ENCODE data around the gene PHGDH.

Gene PHGDH

DNA sequence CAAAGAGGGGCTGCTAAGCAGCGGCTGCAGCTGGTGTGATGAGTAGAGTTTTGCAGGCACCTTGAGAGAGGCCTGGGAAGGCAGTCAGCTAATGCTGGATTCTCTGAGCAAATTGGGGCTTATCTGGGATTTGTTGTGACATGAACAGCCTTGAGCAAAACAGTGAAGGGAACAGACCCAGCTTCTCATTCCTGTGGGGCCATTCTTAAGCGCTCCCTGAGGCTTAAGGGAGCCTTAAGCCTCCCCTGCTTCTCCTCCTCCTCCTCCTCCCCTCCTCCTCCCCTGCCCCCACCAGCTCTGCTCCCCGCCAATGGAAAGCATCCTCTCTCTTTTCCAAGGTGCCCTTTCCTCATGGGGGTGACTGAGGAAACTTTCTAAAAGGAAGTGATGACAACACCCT lies 35.7 kb downstream of the PHGDH start:
- H3K4me3 ChIP-seq: no peak overlapping the region
- H3K27me3 ChIP-seq: no peaks in the 10 kb centered on the region
- no peak overlapping the region for H3K9ac ChIP-seq
- TF ChIP-seq Cebpa-rat (IDR thresholded peaks at IDR 0.05): no peak
- peak overlapping the region in 2 of 11 experiments; percentile 14 to 18; a peak in 2 of 22 replicates for H3K4me2 ChIP-seq
- H4K20me1 ChIP-seq: peaks cover 0 to 29% (median 14%) of the 10 kb centered on the region in 11 experiments; a peak in 14 of 22 replicates
- H3K9me3 ChIP-seq (replicated peaks in 1 of 11): no peaks in the 10 kb centered on the region
- peaks cover 0 to 9% (median 0%) of the 10 kb centered on the region in 10 experiments; a peak in 6 of 20 replicates for H3K4me1 ChIP-seq
- no peak overlapping the region for H3K27ac ChIP-seq
- H3K36me3 ChIP-seq: peaks cover 13 to 31% (median 27%) of the 10 kb centered on the region in 11 experiments

DNA sequence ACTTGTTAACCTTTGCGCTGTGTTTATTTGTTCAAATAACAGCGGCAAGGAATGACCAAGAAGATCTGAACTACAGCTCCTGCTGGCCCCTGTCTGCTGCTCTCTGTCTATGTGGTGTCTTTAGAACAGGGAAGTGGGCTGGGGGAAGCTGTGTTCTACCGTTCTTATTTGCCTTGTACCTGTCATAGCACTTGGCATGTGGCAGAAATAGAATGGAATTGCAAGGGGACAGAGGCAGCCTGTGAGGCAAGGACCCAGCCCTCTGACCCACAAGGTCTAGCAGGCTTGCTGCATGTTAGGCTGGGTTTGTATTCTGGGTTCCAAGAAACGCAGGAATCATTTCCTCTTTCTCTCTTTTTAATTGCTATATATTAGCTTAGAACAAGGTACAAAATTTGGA lies 36.3 kb downstream of the PHGDH start:
- Histone ChIP-seq H3K27ac (no peak overlapping the region), H3K36me3 (peaks cover 8 to 25% (median 21%) of the 10 kb centered on the region in 11 experiments; a peak in 18 of 22 replicates), H3K4me3 (no peak overlapping the region), H3K27me3 (no peaks in the 10 kb centered on the region), H3K9ac (no peak overlapping the region), H3K4me2 (peak overlapping the region in 2 of 11 experiments; percentile 14 to 18; a peak in 2 of 22 replicates), H3K4me1 (peaks cover 0 to 9% (median 0%) of the 10 kb centered on the region in 10 experiments; a peak in 6 of 20 replicates), H3K9me3 (replicated peaks in 1 of 11) (no peaks in the 10 kb centered on the region), H4K20me1 (peaks cover 0 to 23% (median 9%) of the 10 kb centered on the region in 11 experiments; a peak in 14 of 22 replicates)
- TF ChIP-seq Cebpa-rat (IDR thresholded peaks at IDR 0.05): no peak

DNA sequence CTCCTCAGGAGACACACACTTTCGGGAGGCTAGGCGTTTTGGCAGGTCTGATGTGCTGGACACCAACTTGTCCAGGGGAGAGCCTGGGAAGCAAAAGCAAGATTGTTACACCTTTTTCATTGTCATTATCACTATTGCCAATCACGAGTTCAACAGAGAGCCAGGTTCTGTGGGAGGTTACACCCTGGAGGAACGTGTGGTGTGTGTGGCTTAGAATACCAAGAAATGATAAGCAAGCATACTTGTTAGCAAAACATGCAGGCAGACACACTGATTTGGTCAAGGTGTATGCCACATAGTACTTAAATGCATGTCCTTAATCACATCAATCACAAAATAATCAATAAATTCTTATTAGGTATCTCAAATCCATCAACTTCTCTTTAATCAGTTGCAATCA lies 40.9 kb downstream of the PHGDH start:
- Histone ChIP-seq H3K27ac (no peak overlapping the region), H3K4me2 (no peak overlapping the region), H4K20me1 (no peaks in the 10 kb centered on the region; a peak in 1 of 22 replicates), H3K27me3 (no peaks in the 10 kb centered on the region), H3K9ac (no peak overlapping the region), H3K4me1 (peaks cover 0 to 8% (median 0%) of the 10 kb centered on the region in 10 experiments; a peak in 6 of 20 replicates), H3K36me3 (no peaks in the 10 kb centered on the region), H3K9me3 (replicated peaks in 1 of 11) (no peaks in the 10 kb centered on the region), H3K4me3 (no peak overlapping the region)
- TF ChIP-seq Cebpa-rat (IDR thresholded peaks at IDR 0.05): no peak

DNA sequence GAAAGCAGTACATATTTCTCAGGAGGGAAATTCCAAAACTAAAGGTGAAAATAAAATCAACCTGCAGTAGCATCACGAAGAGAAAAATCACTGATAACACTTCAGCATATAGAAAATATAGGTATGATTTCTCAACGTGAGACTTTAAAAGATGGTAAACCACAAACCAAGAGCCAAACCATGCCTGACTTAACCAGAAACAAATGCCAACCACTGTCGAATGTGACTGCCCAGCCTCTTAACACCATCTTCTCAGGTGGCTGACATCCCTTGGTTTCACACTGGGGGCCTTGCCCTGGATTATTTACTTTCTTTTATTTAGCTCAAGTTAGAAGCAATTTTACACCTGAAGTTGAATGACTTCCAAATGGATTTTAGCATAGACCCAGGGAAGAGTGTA lies 46.9 kb downstream of the PHGDH start:
- Histone ChIP-seq H3K27me3 (no peaks in the 10 kb centered on the region), H3K9ac (no peak overlapping the region), H3K4me1 (peaks cover 0 to 1% (median 0%) of the 10 kb centered on the region in 10 experiments; a peak in 4 of 20 replicates), H3K9me3 (replicated peaks in 1 of 11) (no peaks in the 10 kb centered on the region), H3K27ac (no peak overlapping the region), H4K20me1 (no peaks in the 10 kb centered on the region), H3K36me3 (no peaks in the 10 kb centered on the region), H3K4me3 (no peak overlapping the region), H3K4me2 (no peak overlapping the region)
- no peak for TF ChIP-seq Cebpa-rat (IDR thresholded peaks at IDR 0.05)

DNA sequence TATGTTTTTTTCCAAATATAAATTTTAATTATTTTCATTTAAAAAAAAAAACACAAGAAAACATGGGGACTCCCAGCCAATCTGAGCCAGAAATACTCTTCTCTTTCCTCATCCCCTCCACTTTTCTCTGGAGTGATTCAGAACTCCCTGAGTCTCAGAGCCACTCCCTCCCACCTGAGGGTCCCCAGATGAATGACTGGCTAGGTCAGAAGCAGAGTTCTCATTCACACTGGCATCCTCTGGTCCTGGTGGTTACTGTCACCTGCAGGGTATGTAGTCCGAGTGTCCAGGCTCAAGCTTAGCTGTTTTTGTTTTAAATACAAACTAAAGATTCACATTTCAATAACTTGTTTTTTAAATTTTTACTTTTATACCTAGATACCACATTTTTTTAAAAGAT lies 50.7 kb downstream of the PHGDH start:
- TF ChIP-seq Cebpa-rat (IDR thresholded peaks at IDR 0.05): no peak
- no peaks in the 10 kb centered on the region for H3K27me3 ChIP-seq
- H4K20me1 ChIP-seq: no peaks in the 10 kb centered on the region
- H3K4me2 ChIP-seq: no peak overlapping the region
- H3K9me3 ChIP-seq (replicated peaks in 1 of 11): peaks cover 4 to 14% (median 11%) of the 10 kb centered on the region in 11 experiments; a peak in 16 of 22 replicates
- no peak overlapping the region for H3K27ac ChIP-seq
- no peak overlapping the region for H3K9ac ChIP-seq
- H3K4me1 ChIP-seq: peaks cover 0 to 10% (median 7%) of the 10 kb centered on the region in 10 experiments; a peak in 12 of 20 replicates
- H3K4me3 ChIP-seq: no peak overlapping the region
- no peaks in the 10 kb centered on the region for H3K36me3 ChIP-seq

DNA sequence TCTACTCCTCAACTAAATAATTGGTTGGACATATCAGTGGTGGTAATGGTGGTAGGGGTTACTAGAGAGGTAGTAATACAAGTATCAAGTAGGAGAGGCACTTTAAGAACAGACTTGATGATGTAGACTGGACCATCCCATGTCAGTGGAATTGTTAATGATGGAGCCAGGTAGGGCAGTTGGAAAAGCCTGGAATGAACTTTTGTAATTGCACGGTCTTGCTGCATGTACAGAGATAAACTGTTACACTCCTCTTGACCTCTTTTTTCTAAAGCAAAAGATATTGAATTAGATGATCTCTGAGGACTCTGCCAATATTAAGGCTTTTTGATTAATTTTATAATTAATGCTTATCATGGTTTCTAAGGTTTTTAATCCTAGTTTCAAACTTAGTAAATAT lies 51.2 kb downstream of the PHGDH start:
- Histone ChIP-seq H3K9me3 (replicated peaks in 1 of 11) (peaks cover 4 to 14% (median 11%) of the 10 kb centered on the region in 11 experiments; a peak in 16 of 22 replicates), H3K27me3 (no peaks in the 10 kb centered on the region), H3K4me1 (peaks cover 0 to 10% (median 7%) of the 10 kb centered on the region in 10 experiments; a peak in 12 of 20 replicates), H3K4me2 (no peak overlapping the region), H4K20me1 (no peaks in the 10 kb centered on the region), H3K9ac (no peak overlapping the region), H3K36me3 (no peaks in the 10 kb centered on the region), H3K4me3 (no peak overlapping the region), H3K27ac (no peak overlapping the region)
- no peak for TF ChIP-seq Cebpa-rat (IDR thresholded peaks at IDR 0.05)

DNA sequence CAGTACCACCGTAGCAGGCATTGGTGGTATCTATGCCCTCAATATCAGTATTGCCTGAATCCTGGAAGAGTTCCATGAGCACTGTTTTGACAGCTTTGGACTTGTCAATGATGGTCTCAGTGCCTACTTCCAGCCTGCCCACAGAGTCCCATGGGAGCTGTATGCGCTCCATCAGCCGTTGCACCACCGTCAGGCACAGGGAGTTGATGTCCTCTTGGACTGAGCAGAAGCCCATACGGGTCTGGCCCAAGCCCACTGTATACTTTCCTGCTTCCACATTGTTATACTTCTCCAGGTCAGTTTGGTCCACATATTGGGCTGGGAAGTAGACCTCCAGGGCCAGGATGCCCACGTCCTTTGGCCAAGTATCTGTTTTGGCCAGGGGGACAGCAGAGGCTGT lies 52.5 kb downstream of the PHGDH start:
- Histone ChIP-seq H4K20me1 (no peaks in the 10 kb centered on the region), H3K9ac (no peak overlapping the region), H3K4me2 (peak overlapping the region in 8 of 11 experiments; percentile 3 to 57 (median 30); a peak in 14 of 22 replicates), H3K4me3 (no peak overlapping the region), H3K9me3 (replicated peaks in 1 of 11) (peaks cover 4 to 14% (median 11%) of the 10 kb centered on the region in 11 experiments; a peak in 16 of 22 replicates), H3K27me3 (no peaks in the 10 kb centered on the region), H3K27ac (no peak overlapping the region), H3K4me1 (peaks cover 0 to 10% (median 7%) of the 10 kb centered on the region in 10 experiments; a peak in 12 of 20 replicates), H3K36me3 (no peaks in the 10 kb centered on the region)
- no peak for TF ChIP-seq Cebpa-rat (IDR thresholded peaks at IDR 0.05)

DNA sequence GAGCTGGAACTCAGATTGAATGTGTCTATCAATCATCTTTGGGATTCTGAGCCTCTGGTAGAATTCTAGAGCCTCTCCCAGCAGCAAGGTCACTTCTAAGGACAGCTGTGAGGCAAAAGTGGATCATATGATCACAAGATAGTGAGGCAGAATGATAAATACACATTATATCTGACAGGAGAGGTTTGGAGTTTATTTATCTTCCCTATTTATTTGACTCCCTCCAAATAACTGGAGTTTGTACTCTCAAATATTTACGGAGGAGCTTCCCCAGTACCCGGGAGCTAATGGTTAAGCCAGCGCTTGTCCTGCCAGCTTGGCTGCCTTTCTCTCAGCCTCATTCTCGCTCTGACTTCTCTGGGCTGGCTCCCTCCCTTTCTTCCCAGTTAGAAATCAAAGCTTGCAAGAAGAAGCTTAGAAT lies 54.6 kb downstream of the PHGDH start:
- H3K4me1 ChIP-seq: peaks cover 0 to 10% (median 7%) of the 10 kb centered on the region in 10 experiments; a peak in 12 of 20 replicates
- H3K27me3 ChIP-seq: no peaks in the 10 kb centered on the region
- H3K27ac ChIP-seq: no peak overlapping the region
- H3K9me3 ChIP-seq (replicated peaks in 1 of 11): peaks cover 4 to 14% (median 11%) of the 10 kb centered on the region in 11 experiments; a peak in 16 of 22 replicates
- no peak overlapping the region for H3K4me3 ChIP-seq
- no peak overlapping the region for H3K9ac ChIP-seq
- no peak for TF ChIP-seq Cebpa-rat (IDR thresholded peaks at IDR 0.05)
- H3K36me3 ChIP-seq: no peaks in the 10 kb centered on the region
- no peak overlapping the region for H3K4me2 ChIP-seq
- no peaks in the 10 kb centered on the region for H4K20me1 ChIP-seq

DNA sequence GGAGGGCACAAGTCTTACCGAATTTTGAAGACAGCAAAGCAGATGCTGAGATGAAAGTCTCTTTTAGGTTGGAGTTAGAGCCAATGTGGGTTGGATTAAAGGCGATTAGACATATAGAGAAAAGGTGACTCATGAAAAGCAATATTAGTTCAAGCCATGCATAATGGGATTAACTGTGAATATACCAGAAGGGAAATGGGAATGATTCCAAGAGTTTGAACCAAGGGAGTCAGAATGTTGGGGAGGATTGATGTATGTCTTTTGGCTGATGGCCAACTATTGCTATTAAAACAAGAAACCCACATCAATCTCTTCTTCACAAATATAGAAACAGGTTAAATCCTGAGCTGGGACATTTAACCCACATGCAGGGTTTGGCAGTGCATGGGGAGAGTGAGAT lies 55.8 kb downstream of the PHGDH start:
- H3K4me1 ChIP-seq: peaks cover 0 to 10% (median 7%) of the 10 kb centered on the region in 10 experiments; a peak in 12 of 20 replicates

DNA sequence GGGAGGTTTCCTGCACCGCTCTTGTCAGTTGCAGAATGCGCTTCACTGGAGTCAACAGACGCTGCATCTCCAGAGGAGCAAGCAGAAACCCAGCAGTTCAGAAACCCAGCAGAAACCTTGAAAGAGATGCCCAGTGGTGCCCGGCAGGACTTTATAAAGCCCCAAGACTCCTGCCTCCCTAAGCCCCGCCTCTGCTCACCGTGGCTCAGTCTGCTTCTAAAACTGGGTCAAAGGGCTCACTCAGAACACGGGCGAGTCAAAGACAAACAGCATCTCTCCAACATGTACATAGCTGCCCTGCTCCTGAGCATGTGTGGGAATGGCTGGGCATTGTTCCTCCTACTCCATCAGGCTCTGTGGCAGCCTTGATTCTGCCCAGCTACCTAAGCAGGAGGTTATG lies 57.0 kb downstream of the PHGDH start, which contains the start of gene HMGCS2:
TSS of gene HMGCS2 (minus strand) at position 128 of the 400 bp plus-strand sequence. CDS start at position 67, 61 bp downstream.
- no peak within 1 kb of the TSS for H3K9ac ChIP-seq
- H3K27me3 ChIP-seq: no peaks in the 10 kb centered on the region
- no peaks in the 10 kb centered on the region for H3K36me3 ChIP-seq
- TF ChIP-seq Cebpa-rat (IDR thresholded peaks at IDR 0.05): no peak
- no peak within 1 kb of the TSS for H3K4me3 ChIP-seq
- no peaks in the 10 kb centered on the region for H4K20me1 ChIP-seq
- H3K4me1 ChIP-seq: peaks cover 0 to 7% (median 6%) of the 10 kb centered on the region in 10 experiments; a peak in 12 of 20 replicates
- H3K27ac ChIP-seq: no peak within 1 kb of the TSS
- peaks cover 4 to 14% (median 11%) of the 10 kb centered on the region in 11 experiments; a peak in 16 of 22 replicates for H3K9me3 ChIP-seq (replicated peaks in 1 of 11)
- H3K4me2 ChIP-seq: no peak within 1 kb of the TSS

More for the DNA sequence above, 55.8 kb downstream of the PHGDH start:
- Histone ChIP-seq H3K9ac (no peak overlapping the region), H3K27ac (no peak overlapping the region), H3K4me2 (no peak overlapping the region), H3K4me3 (no peak overlapping the region), H3K9me3 (replicated peaks in 1 of 11) (peaks cover 4 to 14% (median 11%) of the 10 kb centered on the region in 11 experiments; a peak in 16 of 22 replicates), H3K27me3 (no peaks in the 10 kb centered on the region), H4K20me1 (no peaks in the 10 kb centered on the region), H3K36me3 (no peaks in the 10 kb centered on the region)
- no peak for TF ChIP-seq Cebpa-rat (IDR thresholded peaks at IDR 0.05)

Measured in BLaER1 treated with 17β-estradiol and CSF1 and Interleukin-3, amounts not matched to agents 10 nM and 100 nM (cell line).